HepG2 (cell line): ENCODE results near the gene MLYCD. TPM values are rescaled to one million over a fixed set of nuclear protein-coding genes. Genes with fewer than 3 reads are reported as not detected.
A peak's percentile ranks its signal among the peaks of the same experiment; 100 is the strongest.

Experiments used
- CHCHD3 ChIP-seq: sonication (generic); formaldehyde crosslinking; IDR thresholded peaks from 2 replicates; pipeline ENCODE4 v1.8.0; 2022; ENCODE audit warnings: mild to moderate bottlenecking, missing genetic modification reagents, moderate library complexity
- EP300 ChIP-seq, 3 experiments: sonication (generic) in 1 of 3; formaldehyde crosslinking in 1 of 3; IDR thresholded peaks; 2 replicates each; pipeline versions ENCODE4 v1.5.1 to v1.6.1; 2011 to 2020; ENCODE audit warnings: low read depth in 2 of 3, low read length in 2 of 3, borderline replicate concordance in 1 of 3, improper control_type of control experiment in 1 of 3, mild to moderate bottlenecking in 1 of 3, missing genetic modification reagents in 1 of 3, moderate library complexity in 1 of 3
- FOXK1 ChIP-seq: sonication (generic); formaldehyde crosslinking; IDR thresholded peaks from 2 replicates; pipeline ENCODE4 v1.4.0; 2020; ENCODE audit warnings: low read depth, missing genetic modification reagents, borderline replicate concordance
- GMEB1 ChIP-seq: sonication (generic); formaldehyde crosslinking; IDR thresholded peaks from 2 replicates; pipeline ENCODE4 v1.5.1; 2020; ENCODE audit warnings: missing genetic modification reagents, mild to moderate bottlenecking, borderline replicate concordance
- GPN1 ChIP-seq: sonication (generic); formaldehyde crosslinking; IDR thresholded peaks from 2 replicates; pipeline ENCODE4 v1.5.1; 2020; ENCODE audit warnings: missing genetic modification reagents, borderline replicate concordance
- MBD4 ChIP-seq: IDR thresholded peaks from 2 replicates; pipeline ENCODE4 v1.6.1; 2012; ENCODE audit warnings: low read length, inconsistent platforms, borderline replicate concordance
- PITX1 ChIP-seq: sonication (generic); formaldehyde crosslinking; IDR thresholded peaks from 2 replicates; pipeline ENCODE4 v1.5.1; 2020; ENCODE audit warnings: mild to moderate bottlenecking, missing genetic modification reagents
- SOX6 ChIP-seq, 2 experiments: fragments of 450-650 bp in 1 of 2; sonication (generic) in 1 of 2; formaldehyde crosslinking in 1 of 2; IDR thresholded peaks; 2 replicates each; pipeline versions ENCODE4 v1.4.0 to v1.6.1; 2017 to 2020; ENCODE audit warnings: antibody characterized with exemption in 1 of 2, mild to moderate bottlenecking in 1 of 2, missing genetic modification reagents in 1 of 2
- STAT6 ChIP-seq: sonication (generic); formaldehyde crosslinking; IDR thresholded peaks from 2 replicates; pipeline ENCODE4 v1.4.0; 2020; ENCODE audit warnings: missing genetic modification reagents, mild to moderate bottlenecking, borderline replicate concordance
- ZNF253 ChIP-seq: sonication (generic); formaldehyde crosslinking; IDR thresholded peaks from 2 replicates; pipeline ENCODE4 v1.8.0; 2022; ENCODE audit warnings: mild to moderate bottlenecking, missing genetic modification reagents, borderline replicate concordance
- ZNF256 ChIP-seq: sonication (generic); formaldehyde crosslinking; conservative IDR thresholded peaks from 2 replicates; pipeline ENCODE4 v1.4.0; 2020; ENCODE audit warnings: missing genetic modification reagents
- ZNF292 ChIP-seq: sonication (generic); formaldehyde crosslinking; IDR thresholded peaks from 2 replicates; pipeline ENCODE4 v1.8.1; 2022; ENCODE audit warnings: mild to moderate bottlenecking, low read depth, missing genetic modification reagents, borderline replicate concordance
- polyA plus RNA-seq, 8 experiments: library from polyadenylated mRNA; depleted of rRNA in 3 of 8; stranded (reverse) in 7 of 8; unstranded in 1 of 8; fragments of >200 nt; fragmentation: Illumina TruSeq in 4 of 8; extraction: Trizol in 4 of 8; gene quantifications; 2 replicates each; pipeline versions ENCODE4 v1.2.1 to v1.2.3, GENCODE V29; 2011 to 2016; ENCODE audit warnings: low read depth in 4 of 8, missing spikeins in 1 of 8, mixed read lengths in 1 of 8; ENCODE audit not compliant: insufficient read depth in 1 of 8
- total RNA-seq, 5 experiments: library from RNA; depleted of rRNA; stranded (reverse); fragments of >200 nt; fragmentation: Illumina TruSeq; extraction: Trizol; gene quantifications; 2 replicates each; pipeline ENCODE4 v1.2.3, GENCODE V29; 2016; ENCODE audit warnings: low read depth in 1 of 5
- TF ChIP-seq, protein P1 (sequence below): sonication (generic); formaldehyde crosslinking; IDR thresholded peaks from 2 replicates; pipeline ENCODE4 v1.4.0; 2020; ENCODE audit warnings: low read depth, mild to moderate bottlenecking, missing genetic modification reagents
- TF ChIP-seq, protein P2 (sequence below): IDR thresholded peaks from 2 replicates; pipeline ENCODE4 v1.6.1; 2016
- TF ChIP-seq, protein P3 (sequence below): sonication (generic); formaldehyde crosslinking; IDR thresholded peaks from 2 replicates; pipeline ENCODE4 v1.8.0; 2022; ENCODE audit warnings: low read depth, missing genetic modification reagents

The MLYCD gene
- total and polyA plus RNA-seq, 2 of the 13 experiments (the other 11 are each of a cell fraction or from before 2014, with no cell fraction given) = 1.8 to 4.0 TPM

DNA sequence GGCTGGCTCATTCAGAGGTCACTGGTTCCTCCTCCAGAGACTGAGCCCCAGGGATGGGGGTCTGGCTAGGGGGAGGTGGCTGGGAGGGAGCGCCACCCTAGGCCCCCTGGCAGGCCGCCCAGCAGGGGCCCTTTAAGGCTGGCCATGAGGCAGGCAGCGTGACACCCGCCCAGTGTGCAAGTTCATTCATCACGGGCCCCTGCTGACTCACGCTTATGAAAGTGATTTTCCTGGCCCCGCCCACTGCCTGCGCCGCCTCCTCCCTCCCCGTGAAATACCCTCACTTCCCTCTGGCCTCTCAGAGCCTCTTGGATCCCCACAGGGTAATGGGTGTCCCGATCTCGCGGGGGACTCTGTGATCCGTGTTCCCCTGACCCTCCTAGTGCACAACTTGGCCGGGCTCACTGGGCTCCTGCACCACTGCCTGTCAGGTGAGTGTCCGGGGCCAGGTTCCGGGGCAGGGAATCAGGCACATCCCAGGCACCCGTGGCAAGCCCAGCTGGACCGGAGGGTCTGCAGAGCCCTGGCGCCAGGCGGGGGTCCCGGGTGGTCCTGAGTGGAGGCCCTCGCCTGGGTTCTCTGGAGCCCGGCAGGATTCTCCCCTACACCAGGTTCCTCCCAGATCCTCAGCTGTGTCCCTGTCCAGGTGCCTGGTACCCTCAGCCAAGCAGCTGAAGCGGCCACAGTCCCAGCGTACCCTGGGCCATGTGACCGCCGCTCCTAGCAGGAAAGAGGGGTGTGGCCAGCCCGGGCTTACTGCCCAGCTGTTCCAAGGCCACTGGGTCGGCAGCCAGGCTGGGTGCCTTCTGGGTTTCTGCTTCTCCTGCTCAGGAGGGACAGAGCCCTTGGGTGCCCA lies 54.3 kb downstream of the MLYCD start, which contains the start of gene OSGIN1 (continued):
- TF ChIP-seq ZNF253 (CRISPR knock-in tag) (no peak), GPN1 (no peak), EP300 (IDR thresholded peaks at IDR 0.05; ENCODE audit: low read depth in 2 of 2, low read length in 2 of 2) (peak; percentile 81 to 85), EP300 (CRISPR knock-in tag; IDR thresholded peaks at IDR 0.05; ENCODE audit: borderline replicate concordance) (peak; percentile 72; the same call in 1 of the 2 replicates), FOXK1 (CRISPR knock-in tag) (peak; percentile 58), STAT6 (CRISPR knock-in tag) (no peak; the same call in 1 of the 2 replicates), GMEB1 (CRISPR knock-in tag) (peak; percentile 42; the same call in 1 of the 2 replicates), PITX1 (CRISPR knock-in tag) (peak; percentile 81), CHCHD3 (CRISPR knock-in tag) (no peak), ZNF292 (CRISPR knock-in tag) (peak; percentile 77), ZNF256 (CRISPR knock-in tag) (peak; percentile 72; the same call in 1 of the 2 replicates), SOX6 (IDR thresholded peaks at IDR 0.05) (no peak), SOX6 (CRISPR knock-in tag; IDR thresholded peaks at IDR 0.05) (peak; percentile 72), MBD4 (no peak)
- TF ChIP-seq, protein P1, sequence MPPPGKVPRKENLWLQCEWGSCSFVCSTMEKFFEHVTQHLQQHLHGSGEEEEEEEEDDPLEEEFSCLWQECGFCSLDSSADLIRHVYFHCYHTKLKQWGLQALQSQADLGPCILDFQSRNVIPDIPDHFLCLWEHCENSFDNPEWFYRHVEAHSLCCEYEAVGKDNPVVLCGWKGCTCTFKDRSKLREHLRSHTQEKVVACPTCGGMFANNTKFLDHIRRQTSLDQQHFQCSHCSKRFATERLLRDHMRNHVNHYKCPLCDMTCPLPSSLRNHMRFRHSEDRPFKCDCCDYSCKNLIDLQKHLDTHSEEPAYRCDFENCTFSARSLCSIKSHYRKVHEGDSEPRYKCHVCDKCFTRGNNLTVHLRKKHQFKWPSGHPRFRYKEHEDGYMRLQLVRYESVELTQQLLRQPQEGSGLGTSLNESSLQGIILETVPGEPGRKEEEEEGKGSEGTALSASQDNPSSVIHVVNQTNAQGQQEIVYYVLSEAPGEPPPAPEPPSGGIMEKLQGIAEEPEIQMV (CRISPR knock-in tag) = no peak
- TF ChIP-seq, protein P2, sequence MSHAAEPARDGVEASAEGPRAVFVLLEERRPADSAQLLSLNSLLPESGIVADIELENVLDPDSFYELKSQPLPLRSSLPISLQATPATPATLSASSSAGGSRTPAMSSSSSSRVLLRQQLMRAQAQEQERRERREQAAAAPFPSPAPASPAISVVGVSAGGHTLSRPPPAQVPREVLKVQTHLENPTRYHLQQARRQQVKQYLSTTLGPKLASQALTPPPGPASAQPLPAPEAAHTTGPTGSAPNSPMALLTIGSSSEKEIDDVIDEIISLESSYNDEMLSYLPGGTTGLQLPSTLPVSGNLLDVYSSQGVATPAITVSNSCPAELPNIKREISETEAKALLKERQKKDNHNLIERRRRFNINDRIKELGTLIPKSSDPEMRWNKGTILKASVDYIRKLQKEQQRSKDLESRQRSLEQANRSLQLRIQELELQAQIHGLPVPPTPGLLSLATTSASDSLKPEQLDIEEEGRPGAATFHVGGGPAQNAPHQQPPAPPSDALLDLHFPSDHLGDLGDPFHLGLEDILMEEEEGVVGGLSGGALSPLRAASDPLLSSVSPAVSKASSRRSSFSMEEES (CRISPR knock-in tag) = peak; percentile 85
- TF ChIP-seq, protein P3, sequence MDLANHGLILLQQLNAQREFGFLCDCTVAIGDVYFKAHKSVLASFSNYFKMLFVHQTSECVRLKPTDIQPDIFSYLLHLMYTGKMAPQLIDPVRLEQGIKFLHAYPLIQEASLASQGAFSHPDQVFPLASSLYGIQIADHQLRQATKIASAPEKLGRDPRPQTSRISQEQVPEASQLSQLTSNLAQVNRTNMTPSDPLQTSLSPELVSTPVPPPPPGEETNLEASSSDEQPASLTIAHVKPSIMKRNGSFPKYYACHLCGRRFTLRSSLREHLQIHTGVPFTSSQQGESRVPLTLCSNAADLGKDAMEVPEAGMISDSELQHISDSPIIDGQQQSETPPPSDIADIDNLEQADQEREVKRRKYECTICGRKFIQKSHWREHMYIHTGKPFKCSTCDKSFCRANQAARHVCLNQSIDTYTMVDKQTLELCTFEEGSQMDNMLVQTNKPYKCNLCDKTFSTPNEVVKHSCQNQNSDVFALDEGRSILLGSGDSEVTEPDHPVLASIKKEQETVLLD (CRISPR knock-in tag) = no peak
